Adrenal gland (tissue), 12 donors: ENCODE measurements around the gene TFG. TPM values are rescaled to one million over a fixed set of nuclear protein-coding genes. Genes with fewer than 3 reads are reported as not detected.

Experiments used
- DNase-seq, 7 donors: peaks; one replicate each; pipeline ENCODE4 v3.0.0-alpha.2; 2019 to 2020
- H3K27ac ChIP-seq, 5 donors: fragments of 200-600 bp; sonication (generic) in 4 of 5; 1 replicate in 3 of 5; 2 replicates in 2 of 5; pipeline versions ENCODE4 v1.5.1 to v1.8.0; 2016 to 2020; ENCODE audit warnings: mild to moderate bottlenecking in 1 of 5
- H3K27me3 ChIP-seq: fragments of 200-600 bp; 2 replicates; pipeline ENCODE4 v1.8.0; 2021
- H3K36me3 ChIP-seq, 2 donors: fragments of 200-600 bp; replicated peaks in 1 of 2; 1 replicate in 1 of 2; 2 replicates in 1 of 2; pipeline versions ENCODE4 v1.5.1 to v1.8.0; 2018 to 2022
- H3K4me1 ChIP-seq, 2 donors: fragments of 200-600 bp; replicated peaks in 1 of 2; 1 replicate in 1 of 2; 2 replicates in 1 of 2; pipeline versions ENCODE4 v1.5.1 to v1.8.0; 2018 to 2021
- H3K4me3 ChIP-seq, 4 donors: fragments of 200-600 bp; sonication (generic) in 3 of 4; one replicate each; pipeline ENCODE4 v1.5.1; 2016 to 2018
- H3K9me3 ChIP-seq, 3 donors: fragments of 200-600 bp; sonication (generic) in 1 of 3; replicated peaks in 1 of 3; 1 replicate in 2 of 3; 2 replicates in 1 of 3; pipeline versions ENCODE4 v1.5.1 to v1.8.0; 2016 to 2021
- POLR2A ChIP-seq, 2 donors: fragments of 450-650 bp; IDR thresholded peaks; one replicate each; pipeline ENCODE4 v1.6.1; 2017; ENCODE audit warnings: antibody characterized with exemption in 2 of 2, mild to moderate bottlenecking in 2 of 2, moderate library complexity in 1 of 2
- WGBS, 4 donors: extraction: QIAGEN DNeasy Blood & Tissue Kit in 2 of 4; methylation state at CpG; one replicate each; pipeline versions ENCODE4 v1.1.5 to v1.1.7; 2013 to 2017; 5-methylcytosine and 5-hydroxymethylcytosine counted together
- intact Hi-C, 2 donors: fragments of 100-400 bp; cut with DNase I; formaldehyde crosslinking; loops; one replicate each; pipeline versions ENCODE4 v1.14.1 to v1.15.0; 2022 to 2023
- polyA plus RNA-seq, 3 donors: library from polyadenylated mRNA; stranded (reverse); fragments of 200-250 nt in 2 of 3; fragments of 350-450 nt in 1 of 3; fragmentation: Illumina TruSeq in 1 of 3; extraction: RNeasy Lipid Tissue Mini Kit (QIAGEN cat#74804) in 1 of 3; gene quantifications; one replicate each; pipeline ENCODE4 v1.2.3, GENCODE V29; 2013 to 2014
- total RNA-seq, 9 donors: library from RNA; depleted of rRNA in 4 of 9; stranded (reverse); fragments of >200 nt in 4 of 9; fragments of 120-200 nt in 1 of 9; fragmentation: NEBNext Ultra II Directional in 1 of 9; extraction: Animal tissue kit (Norgen Biotek cat#: 25700) in 1 of 9; gene quantifications; one replicate each; pipeline versions ENCODE4 v1.1.0 to v1.2.4, GENCODE V29; 2013 to 2023
- TF ChIP-seq, protein P1 (sequence below), 6 experiments: fragments of 450-650 bp in 4 of 6; fragments of 200-600 bp in 2 of 6; sonication (generic) in 1 of 6; IDR thresholded peaks; 1 replicate in 5 of 6; 2 replicates in 1 of 6; pipeline versions ENCODE4 v1.5.1 to v1.8.0; 2016 to 2021; ENCODE audit warnings: antibody characterized with exemption in 6 of 6, mild to moderate bottlenecking in 2 of 6, moderate library complexity in 1 of 6
- donor health status: healthy with polysubstance abuse.
- donor health status: Bipolar disorder and iron deficiency.
- donor health status: DM: yes; HTN: yes; CAD: no.
- donor health status: DM: no; HTN: no; CAD: no.
- donor health status: DM: no; HTN: no; CAD: no.
- donor health status: DM: yes; HTN: yes; CAD: no.

Gene TFG
- total and polyA plus RNA-seq, 12 donors: 51.1 to 268 (median 81.3) TPM

DNA sequence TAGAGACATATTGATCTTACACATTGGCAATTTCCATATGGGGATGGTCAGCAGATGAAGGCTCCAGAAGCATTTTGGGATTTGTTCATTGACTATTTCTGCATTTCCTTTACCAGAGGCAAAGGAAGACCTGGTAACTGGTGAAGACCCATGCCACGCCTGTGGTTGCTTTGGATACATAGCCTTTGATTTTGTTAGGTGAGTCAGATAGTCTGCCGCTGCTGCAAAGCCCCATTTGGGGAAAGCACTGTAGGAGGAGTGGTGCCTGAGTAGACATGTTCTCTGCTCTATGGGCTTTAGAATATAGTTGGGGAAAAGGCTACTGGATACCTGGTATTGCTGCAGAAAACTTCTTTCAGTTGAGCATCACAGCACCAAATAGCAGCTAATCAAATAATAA, 56.8 kb downstream of the TFG start:
- H3K4me3 ChIP-seq: no peak overlapping the region
- H3K9me3 ChIP-seq: no peaks in the 10 kb centered on the region
- TF ChIP-seq, protein P1, sequence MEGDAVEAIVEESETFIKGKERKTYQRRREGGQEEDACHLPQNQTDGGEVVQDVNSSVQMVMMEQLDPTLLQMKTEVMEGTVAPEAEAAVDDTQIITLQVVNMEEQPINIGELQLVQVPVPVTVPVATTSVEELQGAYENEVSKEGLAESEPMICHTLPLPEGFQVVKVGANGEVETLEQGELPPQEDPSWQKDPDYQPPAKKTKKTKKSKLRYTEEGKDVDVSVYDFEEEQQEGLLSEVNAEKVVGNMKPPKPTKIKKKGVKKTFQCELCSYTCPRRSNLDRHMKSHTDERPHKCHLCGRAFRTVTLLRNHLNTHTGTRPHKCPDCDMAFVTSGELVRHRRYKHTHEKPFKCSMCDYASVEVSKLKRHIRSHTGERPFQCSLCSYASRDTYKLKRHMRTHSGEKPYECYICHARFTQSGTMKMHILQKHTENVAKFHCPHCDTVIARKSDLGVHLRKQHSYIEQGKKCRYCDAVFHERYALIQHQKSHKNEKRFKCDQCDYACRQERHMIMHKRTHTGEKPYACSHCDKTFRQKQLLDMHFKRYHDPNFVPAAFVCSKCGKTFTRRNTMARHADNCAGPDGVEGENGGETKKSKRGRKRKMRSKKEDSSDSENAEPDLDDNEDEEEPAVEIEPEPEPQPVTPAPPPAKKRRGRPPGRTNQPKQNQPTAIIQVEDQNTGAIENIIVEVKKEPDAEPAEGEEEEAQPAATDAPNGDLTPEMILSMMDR (IDR thresholded peaks at IDR 0.05): no peak
- no peak for TF ChIP-seq POLR2A (IDR thresholded peaks at IDR 0.05)
- H3K27ac ChIP-seq: no peak overlapping the region
- no peak for DNase-seq
- H3K4me1 ChIP-seq: no peaks in the 10 kb centered on the region
- H3K36me3 ChIP-seq: no peaks in the 10 kb centered on the region
- intact Hi-C loops: no loop called here
- no peaks in the 10 kb centered on the region for H3K27me3 ChIP-seq
- 97 to 100% (median 99%) methylated on average over 2 of the region's 2 CpGs for WGBS, 4 donors

DNA sequence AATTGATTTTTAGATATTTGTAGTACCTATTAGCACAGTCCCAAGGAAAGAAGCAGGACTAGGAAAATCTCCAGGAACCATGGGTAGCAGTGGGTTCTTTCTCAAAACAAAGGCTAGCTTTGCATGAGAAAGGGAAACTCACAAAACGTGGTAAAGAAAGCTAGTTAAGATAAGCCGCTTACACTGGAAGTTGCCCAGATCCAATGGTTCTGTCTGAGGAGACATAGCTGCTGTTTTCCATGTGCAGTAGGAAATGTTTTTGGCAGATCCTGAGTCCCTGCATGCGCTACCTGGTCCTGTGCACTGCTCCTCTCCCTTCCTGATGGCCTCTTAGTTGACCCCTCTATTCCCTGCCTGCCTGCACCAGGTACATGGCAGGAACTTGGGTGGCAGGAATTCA, 60.4 kb downstream of the TFG start:
- 78 to 92% (median 89%) methylated on average over 3 of the region's 3 CpGs for WGBS, 4 donors
- Histone ChIP-seq H3K27me3 (no peaks in the 10 kb centered on the region), H3K4me1 (no peaks in the 10 kb centered on the region), H3K4me3 (no peak overlapping the region), H3K9me3 (no peaks in the 10 kb centered on the region), H3K27ac (no peak overlapping the region), H3K36me3 (no peaks in the 10 kb centered on the region)
- intact Hi-C loops: no loop called here
- TF ChIP-seq, protein P1 (IDR thresholded peaks at IDR 0.05): no peak
- TF ChIP-seq POLR2A (IDR thresholded peaks at IDR 0.05): no peak
- no peak for DNase-seq

DNA sequence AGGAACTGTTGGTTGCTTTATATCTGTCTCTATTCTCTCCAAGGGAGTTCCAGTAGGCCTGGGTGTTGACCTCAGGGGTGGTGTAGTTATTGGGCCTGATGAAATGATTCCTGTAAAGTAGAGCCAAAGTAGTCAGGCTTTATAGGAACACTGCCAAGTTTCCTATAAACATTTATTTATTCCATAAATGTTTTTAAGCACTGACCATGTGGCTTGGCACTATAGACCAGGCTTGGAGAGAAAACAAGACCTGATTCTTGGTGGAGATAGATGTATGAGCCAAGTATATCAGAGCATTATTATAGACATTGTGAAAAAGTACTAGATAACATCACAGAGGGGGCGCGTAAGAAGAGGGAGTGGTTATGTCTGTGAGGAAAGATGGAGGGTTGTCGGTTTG, 65.9 kb downstream of the TFG start:
- Histone ChIP-seq H3K4me1 (no peaks in the 10 kb centered on the region), H3K4me3 (no peak overlapping the region), H3K9me3 (no peaks in the 10 kb centered on the region), H3K27ac (no peak overlapping the region), H3K36me3 (no peaks in the 10 kb centered on the region), H3K27me3 (no peaks in the 10 kb centered on the region)
- intact Hi-C loops: no loop called here
- no peak for TF ChIP-seq POLR2A (IDR thresholded peaks at IDR 0.05)
- WGBS, 4 donors: 90 to 97% (median 95%) methylated on average over 3 of the region's 3 CpGs
- no peak for DNase-seq

DNA sequence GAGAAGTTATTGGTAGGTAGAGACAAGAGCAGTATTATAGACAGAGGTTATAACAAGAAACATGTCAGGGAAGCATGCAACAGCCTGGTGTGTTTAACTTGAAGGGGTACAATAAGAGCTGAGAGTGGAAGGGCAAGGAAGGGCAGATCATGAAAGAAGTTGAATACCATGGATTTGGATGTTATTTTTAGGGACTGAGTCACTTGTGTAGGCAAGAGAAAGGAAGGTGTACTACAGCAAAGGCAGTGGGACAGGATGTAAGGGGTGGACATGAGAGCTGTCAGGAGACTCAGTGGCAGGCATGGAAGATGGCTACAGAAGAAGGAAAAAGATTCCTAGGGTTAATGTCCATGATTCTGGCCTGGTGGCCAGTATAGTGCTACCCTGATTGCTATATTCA, 66.4 kb downstream of the TFG start:
- Histone ChIP-seq H3K36me3 (no peaks in the 10 kb centered on the region), H3K27me3 (no peaks in the 10 kb centered on the region), H3K9me3 (no peaks in the 10 kb centered on the region), H3K27ac (no peak overlapping the region), H3K4me3 (no peak overlapping the region), H3K4me1 (no peaks in the 10 kb centered on the region)
- TF ChIP-seq, protein P1 (IDR thresholded peaks at IDR 0.05): no peak
- no peak for TF ChIP-seq POLR2A (IDR thresholded peaks at IDR 0.05)
- DNase-seq: no peak
- intact Hi-C loops: no loop called here

DNA sequence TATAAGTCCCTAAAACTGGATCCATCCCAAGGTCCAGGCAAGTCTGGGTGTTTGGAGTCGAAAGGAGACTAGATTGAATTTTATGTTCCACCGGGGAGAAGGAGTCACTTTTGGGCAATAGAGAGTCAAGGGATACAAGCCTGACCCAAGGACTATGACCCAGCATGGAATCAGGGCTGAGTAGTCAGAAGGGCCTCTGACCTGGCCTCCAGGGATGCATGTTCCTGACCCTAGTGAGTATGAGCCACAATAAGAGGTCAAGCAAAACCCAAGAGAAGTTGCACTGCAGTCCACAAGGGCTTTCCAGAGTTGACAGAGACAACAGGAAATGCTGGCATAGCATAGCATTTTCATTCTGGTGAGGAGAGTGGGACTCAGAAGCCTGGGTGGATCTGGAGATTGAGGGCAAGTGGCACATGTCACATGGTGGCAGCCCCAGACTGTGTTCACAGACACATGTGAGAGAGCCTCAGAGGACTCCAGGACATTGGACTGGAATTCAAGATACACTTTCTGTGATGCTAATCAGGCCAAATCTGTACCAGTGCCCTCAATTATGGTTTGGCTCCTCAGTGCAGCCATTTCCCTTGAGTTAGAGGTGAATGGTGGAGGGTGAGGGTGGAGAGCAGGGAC, 66.9 kb downstream of the TFG start:
- intact Hi-C loops: no loop called here
- DNase-seq: no peak
- H3K27me3 ChIP-seq: no peaks in the 10 kb centered on the region
- TF ChIP-seq POLR2A (IDR thresholded peaks at IDR 0.05): no peak
- TF ChIP-seq, protein P1 (IDR thresholded peaks at IDR 0.05): no peak
- H3K9me3 ChIP-seq: no peaks in the 10 kb centered on the region
- H3K36me3 ChIP-seq: no peaks in the 10 kb centered on the region
- 91 to 93% (median 92%) methylated on average over 2 of the region's 2 CpGs for WGBS, 4 donors
- no peak overlapping the region for H3K4me3 ChIP-seq
- no peak overlapping the region for H3K27ac ChIP-seq
- no peaks in the 10 kb centered on the region for H3K4me1 ChIP-seq
